ENCODE measurements around the gene CDHR3. TPM values are rescaled to one million over a fixed set of nuclear protein-coding genes. Genes with fewer than 3 reads are reported as not detected.

Gene CDHR3
- total and polyA plus RNA-seq, 10 of the 15 experiments (the other 5 are each of a cell fraction or from before 2014, with no cell fraction given): 0.06 to 0.11 TPM; not detected in 8

DNA sequence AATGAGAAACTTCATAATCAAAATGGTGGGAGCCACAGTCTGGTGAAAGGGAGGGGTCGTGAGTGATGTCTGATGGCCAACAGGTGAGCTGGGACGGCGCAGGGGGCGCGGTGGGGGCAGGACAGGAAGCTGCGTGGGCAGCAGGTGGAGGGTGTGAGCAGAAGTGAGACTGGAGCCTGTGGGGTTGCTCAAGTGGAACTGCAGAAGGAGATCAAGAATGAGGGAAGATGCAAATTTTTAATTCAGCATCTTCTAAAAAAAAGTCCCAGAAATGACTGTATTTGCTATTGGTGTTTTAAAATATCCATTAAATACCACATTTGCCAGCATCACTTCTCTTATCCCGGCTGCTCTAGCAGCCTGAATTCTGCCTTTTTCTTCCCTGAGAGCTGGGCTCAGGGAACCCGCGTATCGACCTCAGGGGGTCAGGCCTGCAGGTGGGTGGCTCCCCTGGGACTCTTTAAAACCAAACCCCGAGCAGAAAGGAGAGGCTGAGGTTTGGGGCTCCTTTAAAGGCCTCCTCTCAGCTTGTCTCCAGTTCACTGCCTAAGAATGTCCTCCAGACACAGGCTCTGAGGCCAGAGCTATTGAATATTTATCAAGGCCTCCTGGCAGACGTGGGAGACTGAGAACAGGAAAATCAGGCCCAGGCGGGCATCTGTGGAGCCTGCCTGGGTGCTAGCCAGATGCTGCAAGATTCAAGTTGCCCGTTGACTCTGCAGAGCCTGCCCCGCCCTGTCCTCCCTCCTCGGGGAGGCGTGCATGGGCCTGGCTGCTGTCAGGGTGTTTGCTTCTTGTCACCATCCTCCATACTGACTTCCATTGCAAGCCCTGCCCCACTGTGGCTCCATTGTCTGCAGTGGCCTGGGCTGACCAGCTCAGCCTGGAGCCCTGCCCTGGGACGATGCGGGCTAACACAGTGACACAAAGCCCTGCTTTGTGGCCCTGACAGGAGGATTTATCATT, 95.2 kb downstream of the CDHR3 start (continued):
- TF ChIP-seq SMC3 (IDR thresholded peaks at IDR 0.05; ENCODE audit: borderline replicate concordance, low read length) (no peak; the same call in 1 of the 2 replicates), PAX8 (IDR thresholded peaks at IDR 0.05) (0 out of 2 replicates have a peak, but pooled peaks have one; percentile 42), IKZF2 (IDR thresholded peaks at IDR 0.05) (peak; percentile 89 to 90), ASH2L (IDR thresholded peaks at IDR 0.05; ENCODE audit: borderline replicate concordance, low read depth) (no peak), CHD4 (IDR thresholded peaks at IDR 0.05) (no peak), POLR2AphosphoS5 (IDR thresholded peaks at IDR 0.05; ENCODE audit: low read length) (peak; percentile 39; the same call in 1 of the 2 replicates), ZNF274 (IDR thresholded peaks at IDR 0.05; ENCODE audit: insufficient read depth, insufficient read length) (no peak), WRNIP1 (IDR thresholded peaks at IDR 0.05; ENCODE audit: borderline replicate concordance, low read depth, low read length) (no peak), RCOR1 (conservative IDR thresholded peaks at IDR 0.05; ENCODE audit: low read depth, low read length) (no peak), JUND (IDR thresholded peaks at IDR 0.05; ENCODE audit: low read depth, low read length) (no peak), HDAC2 (IDR thresholded peaks at IDR 0.05) (no peak), CBFB (IDR thresholded peaks at IDR 0.05; ENCODE audit: low read depth) (no peak; the same call in 1 of the 2 replicates), MYB (IDR thresholded peaks at IDR 0.05; ENCODE audit: borderline replicate concordance, low read depth, low read length) (no peak), BCL11A (IDR thresholded peaks at IDR 0.05; ENCODE audit: low read depth, low read length) (peak; percentile 68), SIN3A (IDR thresholded peaks at IDR 0.05; ENCODE audit: low read depth, low read length) (no peak), PAX5 (IDR thresholded peaks at IDR 0.05; ENCODE audit: borderline replicate concordance, low read depth, low read length) (peak; percentile 96), SMAD5 (IDR thresholded peaks at IDR 0.05; ENCODE audit: low read depth) (no peak), EZH2 (IDR thresholded peaks at IDR 0.05; ENCODE audit: borderline replicate concordance, control insufficient read depth, low read depth, low read length) (no peak)
- TF ChIP-seq, protein P1, sequence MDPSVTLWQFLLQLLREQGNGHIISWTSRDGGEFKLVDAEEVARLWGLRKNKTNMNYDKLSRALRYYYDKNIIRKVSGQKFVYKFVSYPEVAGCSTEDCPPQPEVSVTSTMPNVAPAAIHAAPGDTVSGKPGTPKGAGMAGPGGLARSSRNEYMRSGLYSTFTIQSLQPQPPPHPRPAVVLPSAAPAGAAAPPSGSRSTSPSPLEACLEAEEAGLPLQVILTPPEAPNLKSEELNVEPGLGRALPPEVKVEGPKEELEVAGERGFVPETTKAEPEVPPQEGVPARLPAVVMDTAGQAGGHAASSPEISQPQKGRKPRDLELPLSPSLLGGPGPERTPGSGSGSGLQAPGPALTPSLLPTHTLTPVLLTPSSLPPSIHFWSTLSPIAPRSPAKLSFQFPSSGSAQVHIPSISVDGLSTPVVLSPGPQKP (IDR thresholded peaks at IDR 0.05; ENCODE audit: low read depth, low read length): no peak
- TF ChIP-seq, protein P2, sequence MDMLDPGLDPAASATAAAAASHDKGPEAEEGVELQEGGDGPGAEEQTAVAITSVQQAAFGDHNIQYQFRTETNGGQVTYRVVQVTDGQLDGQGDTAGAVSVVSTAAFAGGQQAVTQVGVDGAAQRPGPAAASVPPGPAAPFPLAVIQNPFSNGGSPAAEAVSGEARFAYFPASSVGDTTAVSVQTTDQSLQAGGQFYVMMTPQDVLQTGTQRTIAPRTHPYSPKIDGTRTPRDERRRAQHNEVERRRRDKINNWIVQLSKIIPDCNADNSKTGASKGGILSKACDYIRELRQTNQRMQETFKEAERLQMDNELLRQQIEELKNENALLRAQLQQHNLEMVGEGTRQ (IDR thresholded peaks at IDR 0.05; ENCODE audit: borderline replicate concordance, low read depth, low read length): no peak
- TF ChIP-seq, protein P3, sequence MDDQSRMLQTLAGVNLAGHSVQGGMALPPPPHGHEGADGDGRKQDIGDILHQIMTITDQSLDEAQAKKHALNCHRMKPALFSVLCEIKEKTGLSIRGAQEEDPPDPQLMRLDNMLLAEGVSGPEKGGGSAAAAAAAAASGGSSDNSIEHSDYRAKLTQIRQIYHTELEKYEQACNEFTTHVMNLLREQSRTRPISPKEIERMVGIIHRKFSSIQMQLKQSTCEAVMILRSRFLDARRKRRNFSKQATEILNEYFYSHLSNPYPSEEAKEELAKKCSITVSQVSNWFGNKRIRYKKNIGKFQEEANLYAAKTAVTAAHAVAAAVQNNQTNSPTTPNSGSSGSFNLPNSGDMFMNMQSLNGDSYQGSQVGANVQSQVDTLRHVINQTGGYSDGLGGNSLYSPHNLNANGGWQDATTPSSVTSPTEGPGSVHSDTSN (IDR thresholded peaks at IDR 0.05; ENCODE audit: insufficient replicate concordance, low read depth, low read length): no peak
- TF ChIP-seq, protein P4, sequence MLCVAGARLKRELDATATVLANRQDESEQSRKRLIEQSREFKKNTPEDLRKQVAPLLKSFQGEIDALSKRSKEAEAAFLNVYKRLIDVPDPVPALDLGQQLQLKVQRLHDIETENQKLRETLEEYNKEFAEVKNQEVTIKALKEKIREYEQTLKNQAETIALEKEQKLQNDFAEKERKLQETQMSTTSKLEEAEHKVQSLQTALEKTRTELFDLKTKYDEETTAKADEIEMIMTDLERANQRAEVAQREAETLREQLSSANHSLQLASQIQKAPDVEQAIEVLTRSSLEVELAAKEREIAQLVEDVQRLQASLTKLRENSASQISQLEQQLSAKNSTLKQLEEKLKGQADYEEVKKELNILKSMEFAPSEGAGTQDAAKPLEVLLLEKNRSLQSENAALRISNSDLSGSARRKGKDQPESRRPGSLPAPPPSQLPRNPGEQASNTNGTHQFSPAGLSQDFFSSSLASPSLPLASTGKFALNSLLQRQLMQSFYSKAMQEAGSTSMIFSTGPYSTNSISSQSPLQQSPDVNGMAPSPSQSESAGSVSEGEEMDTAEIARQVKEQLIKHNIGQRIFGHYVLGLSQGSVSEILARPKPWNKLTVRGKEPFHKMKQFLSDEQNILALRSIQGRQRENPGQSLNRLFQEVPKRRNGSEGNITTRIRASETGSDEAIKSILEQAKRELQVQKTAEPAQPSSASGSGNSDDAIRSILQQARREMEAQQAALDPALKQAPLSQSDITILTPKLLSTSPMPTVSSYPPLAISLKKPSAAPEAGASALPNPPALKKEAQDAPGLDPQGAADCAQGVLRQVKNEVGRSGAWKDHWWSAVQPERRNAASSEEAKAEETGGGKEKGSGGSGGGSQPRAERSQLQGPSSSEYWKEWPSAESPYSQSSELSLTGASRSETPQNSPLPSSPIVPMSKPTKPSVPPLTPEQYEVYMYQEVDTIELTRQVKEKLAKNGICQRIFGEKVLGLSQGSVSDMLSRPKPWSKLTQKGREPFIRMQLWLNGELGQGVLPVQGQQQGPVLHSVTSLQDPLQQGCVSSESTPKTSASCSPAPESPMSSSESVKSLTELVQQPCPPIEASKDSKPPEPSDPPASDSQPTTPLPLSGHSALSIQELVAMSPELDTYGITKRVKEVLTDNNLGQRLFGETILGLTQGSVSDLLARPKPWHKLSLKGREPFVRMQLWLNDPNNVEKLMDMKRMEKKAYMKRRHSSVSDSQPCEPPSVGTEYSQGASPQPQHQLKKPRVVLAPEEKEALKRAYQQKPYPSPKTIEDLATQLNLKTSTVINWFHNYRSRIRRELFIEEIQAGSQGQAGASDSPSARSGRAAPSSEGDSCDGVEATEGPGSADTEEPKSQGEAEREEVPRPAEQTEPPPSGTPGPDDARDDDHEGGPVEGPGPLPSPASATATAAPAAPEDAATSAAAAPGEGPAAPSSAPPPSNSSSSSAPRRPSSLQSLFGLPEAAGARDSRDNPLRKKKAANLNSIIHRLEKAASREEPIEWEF (IDR thresholded peaks at IDR 0.05; ENCODE audit: insufficient replicate concordance, low read depth, low read length): no peak

All from GM12878 (cell line).